HG03039 (cell line): ENCODE data around the gene EFNA3.

Experiments
- ATAC-seq: cut with Tn5 transposase; IDR thresholded peaks from one replicate; pipeline ENCODE4 v1.9.1; 2021; ENCODE audit warnings: mild to moderate bottlenecking, moderate library complexity; ENCODE audit not compliant: unreplicated experiment

Gene EFNA3

GRCh38 chr1:155066777-155067176 is 11.9 kb upstream of the EFNA3 start:
- no peak for ATAC-seq

- ATAC-seq: no peak
These were observed 10.0 kb upstream of the EFNA3 start for GRCh38 chr1:155068599-155068998.

- no peak for ATAC-seq
These were observed 9.0 kb upstream of the EFNA3 start for GRCh38 chr1:155069551-155070157.

- ATAC-seq: no peak
These were observed 8.4 kb upstream of the EFNA3 start for GRCh38 chr1:155070158-155070621.

- peak; percentile 50 for ATAC-seq
These were observed 7.7 kb upstream of the EFNA3 start for GRCh38 chr1:155070721-155071569.

GRCh38 chr1:155071701-155072100 is 6.9 kb upstream of the EFNA3 start:
- no peak for ATAC-seq

GRCh38 chr1:155072531-155073289 is 5.9 kb upstream of the EFNA3 start:
- no peak for ATAC-seq

- ATAC-seq: no peak
These were observed 5.0 kb upstream of the EFNA3 start for GRCh38 chr1:155073377-155074242.

GRCh38 chr1:155075535-155075934 is 3.1 kb upstream of the EFNA3 start:
- no peak for ATAC-seq

GRCh38 chr1:155076371-155076770 is 2.3 kb upstream of the EFNA3 start:
- ATAC-seq: no peak

GRCh38 chr1:155077346-155077745 is 1.3 kb upstream of the EFNA3 start:
- ATAC-seq: no peak

GRCh38 chr1:155077758-155078445 is 735 bp upstream of the EFNA3 start:
- no peak for ATAC-seq

GRCh38 chr1:155079210-155079486 is 511 bp downstream of the EFNA3 start:
- no peak for ATAC-seq

- ATAC-seq: no peak
These were observed 1.1 kb downstream of the EFNA3 start for GRCh38 chr1:155079487-155080311.

- ATAC-seq: no peak
These were observed 1.9 kb downstream of the EFNA3 start for GRCh38 chr1:155080312-155081228.

- ATAC-seq: no peak
These were observed 3.0 kb downstream of the EFNA3 start for GRCh38 chr1:155081472-155082300.

GRCh38 chr1:155082301-155083051 is 3.8 kb downstream of the EFNA3 start:
- ATAC-seq: no peak
